Liver (tissue), 3 donors: ENCODE measurements around the gene MSL1.

Experiments used
- CTCF ChIP-seq: fragments of 150-350 bp; IDR thresholded peaks from 2 replicates; pipeline ENCODE4 v1.5.1; 2017; ENCODE audit warnings: improper control_type of control experiment, low read depth, low read length; ENCODE audit not compliant: missing input control
- EGR1 ChIP-seq, 2 donors: IDR thresholded peaks; 2 replicates each; pipeline ENCODE4 v1.6.1; 2016 to 2018; ENCODE audit warnings: antibody characterized with exemption in 2 of 2, low read depth in 2 of 2
- FOXA1 ChIP-seq: IDR thresholded peaks from 2 replicates; pipeline ENCODE4 v1.6.1; 2016; ENCODE audit warnings: antibody characterized with exemption
- HNF4G ChIP-seq: IDR thresholded peaks from 2 replicates; pipeline ENCODE4 v1.6.1; 2016; ENCODE audit warnings: antibody characterized with exemption
- JUND ChIP-seq, 2 donors: IDR thresholded peaks; 2 replicates each; pipeline ENCODE4 v1.6.1; 2016; ENCODE audit warnings: antibody characterized with exemption in 2 of 2
- MAX ChIP-seq: IDR thresholded peaks from 2 replicates; pipeline ENCODE4 v1.6.1; 2016; ENCODE audit warnings: antibody characterized with exemption
- NR2F2 ChIP-seq: IDR thresholded peaks from 2 replicates; pipeline ENCODE4 v1.6.1; 2016; ENCODE audit warnings: antibody characterized with exemption
- RAD21 ChIP-seq, 2 donors: IDR thresholded peaks; 2 replicates each; pipeline ENCODE4 v1.6.1; 2016; ENCODE audit warnings: antibody characterized with exemption in 2 of 2, mild to moderate bottlenecking in 2 of 2
- REST ChIP-seq: IDR thresholded peaks from 2 replicates; pipeline ENCODE4 v1.6.1; 2016; ENCODE audit warnings: antibody characterized with exemption, mild to moderate bottlenecking
- RXRA ChIP-seq, 2 donors: IDR thresholded peaks; 2 replicates each; pipeline ENCODE4 v1.6.1; 2017 to 2018; ENCODE audit warnings: antibody characterized with exemption in 2 of 2, mild to moderate bottlenecking in 1 of 2
- SP1 ChIP-seq: IDR thresholded peaks from 2 replicates; pipeline ENCODE4 v1.6.1; 2018; ENCODE audit warnings: antibody characterized with exemption, mild to moderate bottlenecking
- TAF1 ChIP-seq: conservative IDR thresholded peaks from 2 replicates; pipeline ENCODE4 v1.6.1; 2016; ENCODE audit warnings: antibody characterized with exemption, mild to moderate bottlenecking
- ZBTB33 ChIP-seq: IDR thresholded peaks from 2 replicates; pipeline ENCODE4 v1.6.1; 2016; ENCODE audit warnings: antibody characterized with exemption
- donor health status: healthy.
- donor health status: healthy.

GRCh38 chr17:40075201-40075941, 46.4 kb upstream of the MSL1 start:
- peak; percentile 92 for TF ChIP-seq CTCF
- TF ChIP-seq FOXA1 = no peak
- peak; percentile 74 to 87 for TF ChIP-seq RAD21 (IDR thresholded peaks at IDR 0.05)
- no peak for TF ChIP-seq MAX
- TF ChIP-seq NR2F2 = peak; percentile 86
- no peak for TF ChIP-seq TAF1
- TF ChIP-seq JUND (IDR thresholded peaks at IDR 0.05) = no peak
- TF ChIP-seq SP1 = peak; percentile 46
- TF ChIP-seq RXRA (IDR thresholded peaks at IDR 0.05) = peak; percentile 57 to 85
- TF ChIP-seq ZBTB33 = no peak
- TF ChIP-seq REST = no peak
- TF ChIP-seq HNF4G = no peak
- TF ChIP-seq EGR1 (IDR thresholded peaks at IDR 0.05; ENCODE audit: low read depth in 2 of 2) = no peak
